ENCODE results near the gene EML4.
"Not testable (repeated sequence)": the region's sequence is repeated elsewhere in the genome, so short reads cannot be mapped to it uniquely, and the experiment has no call there.

The EML4 gene

GRCh38 chr2:42327125-42327524 lies 158.0 kb downstream of the EML4 start:
- Histone ChIP-seq H3K9me3 (ENCODE audit: control insufficient read depth, insufficient read depth, low read length) (no peaks in the 10 kb centered on the region), H3K27ac (ENCODE audit: low read depth, low read length) (no peak overlapping the region), H3K4me1 (ENCODE audit: control insufficient read depth, insufficient read depth, low read length) (no peaks in the 10 kb centered on the region), H3K4me3 (ENCODE audit: low read depth, low read length) (no peak overlapping the region), H3K9ac (ENCODE audit: low read depth, low read length) (no peak overlapping the region), H3K27me3 (ENCODE audit: control insufficient read depth, insufficient read depth, low read length) (no peaks in the 10 kb centered on the region), H3K36me3 (ENCODE audit: control insufficient read depth, insufficient read depth, low read length) (peaks cover 55% of the 10 kb centered on the region)

DNA sequence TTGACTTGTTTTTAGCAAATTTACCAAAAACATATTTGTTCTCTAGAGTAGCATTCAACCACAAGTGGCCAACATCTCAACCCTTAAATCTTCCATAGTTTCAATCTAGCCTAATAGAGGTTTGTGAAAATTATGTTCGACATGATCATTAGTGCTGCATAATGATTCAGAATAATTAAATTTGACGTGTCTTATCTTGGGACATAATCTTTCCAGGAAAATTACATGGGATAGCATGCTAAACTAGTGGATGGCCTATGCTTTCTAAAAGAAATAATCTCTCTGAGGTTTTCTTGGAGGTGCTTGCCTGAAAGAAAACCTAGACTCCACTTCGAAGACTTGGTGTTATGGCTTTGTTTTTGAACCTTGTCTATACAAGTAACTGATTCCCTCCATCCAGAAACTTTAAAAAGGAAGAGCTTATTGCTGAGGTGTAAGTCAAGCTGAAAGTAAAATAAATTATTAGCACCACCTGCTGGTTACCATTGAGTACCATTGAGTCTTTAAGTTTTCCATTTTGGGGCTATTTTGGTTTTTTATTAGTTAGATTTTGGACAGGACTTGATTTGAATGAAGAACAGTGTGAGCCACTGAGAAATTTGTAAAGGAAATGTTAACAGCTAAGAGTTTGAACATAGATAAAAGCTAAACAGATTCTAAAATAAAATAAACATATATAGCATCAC lies 159.1 kb downstream of the EML4 start:
- Histone ChIP-seq H3K9me3 (ENCODE audit: control insufficient read depth, insufficient read depth, low read length) (no peaks in the 10 kb centered on the region), H3K4me1 (ENCODE audit: control insufficient read depth, insufficient read depth, low read length) (no peaks in the 10 kb centered on the region), H3K27me3 (ENCODE audit: control insufficient read depth, insufficient read depth, low read length) (no peaks in the 10 kb centered on the region), H3K4me3 (ENCODE audit: low read depth, low read length) (no peak overlapping the region), H3K27ac (ENCODE audit: low read depth, low read length) (no peak overlapping the region), H3K9ac (ENCODE audit: low read depth, low read length) (no peak overlapping the region), H3K36me3 (ENCODE audit: control insufficient read depth, insufficient read depth, low read length) (peaks cover 66% of the 10 kb centered on the region)

GRCh38 chr2:42328923-42329322 lies 159.8 kb downstream of the EML4 start:
- no peaks in the 10 kb centered on the region for H3K9me3 ChIP-seq (ENCODE audit: control insufficient read depth, insufficient read depth, low read length)
- no peak overlapping the region for H3K27ac ChIP-seq (ENCODE audit: low read depth, low read length)
- no peaks in the 10 kb centered on the region for H3K4me1 ChIP-seq (ENCODE audit: control insufficient read depth, insufficient read depth, low read length)
- no peaks in the 10 kb centered on the region for H3K27me3 ChIP-seq (ENCODE audit: control insufficient read depth, insufficient read depth, low read length)
- H3K36me3 ChIP-seq (ENCODE audit: control insufficient read depth, insufficient read depth, low read length): peaks cover 72% of the 10 kb centered on the region
- no peak overlapping the region for H3K9ac ChIP-seq (ENCODE audit: low read depth, low read length)
- H3K4me3 ChIP-seq (ENCODE audit: low read depth, low read length): no peak overlapping the region

DNA sequence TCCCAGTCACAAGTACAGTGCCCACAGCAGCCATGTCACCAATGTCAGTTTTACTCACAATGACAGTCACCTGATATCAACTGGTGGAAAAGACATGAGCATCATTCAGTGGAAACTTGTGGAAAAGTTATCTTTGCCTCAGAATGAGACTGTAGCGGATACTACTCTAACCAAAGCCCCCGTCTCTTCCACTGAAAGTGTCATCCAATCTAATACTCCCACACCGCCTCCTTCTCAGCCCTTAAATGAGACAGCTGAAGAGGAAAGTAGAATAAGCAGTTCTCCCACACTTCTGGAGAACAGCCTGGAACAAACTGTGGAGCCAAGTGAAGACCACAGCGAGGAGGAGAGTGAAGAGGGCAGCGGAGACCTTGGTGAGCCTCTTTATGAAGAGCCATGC lies 160.6 kb downstream of the EML4 start:
- no peaks in the 10 kb centered on the region for H3K27me3 ChIP-seq (ENCODE audit: control insufficient read depth, insufficient read depth, low read length)
- H3K27ac ChIP-seq (ENCODE audit: low read depth, low read length): no peak overlapping the region
- H3K36me3 ChIP-seq (ENCODE audit: control insufficient read depth, insufficient read depth, low read length): peaks cover 72% of the 10 kb centered on the region

DNA sequence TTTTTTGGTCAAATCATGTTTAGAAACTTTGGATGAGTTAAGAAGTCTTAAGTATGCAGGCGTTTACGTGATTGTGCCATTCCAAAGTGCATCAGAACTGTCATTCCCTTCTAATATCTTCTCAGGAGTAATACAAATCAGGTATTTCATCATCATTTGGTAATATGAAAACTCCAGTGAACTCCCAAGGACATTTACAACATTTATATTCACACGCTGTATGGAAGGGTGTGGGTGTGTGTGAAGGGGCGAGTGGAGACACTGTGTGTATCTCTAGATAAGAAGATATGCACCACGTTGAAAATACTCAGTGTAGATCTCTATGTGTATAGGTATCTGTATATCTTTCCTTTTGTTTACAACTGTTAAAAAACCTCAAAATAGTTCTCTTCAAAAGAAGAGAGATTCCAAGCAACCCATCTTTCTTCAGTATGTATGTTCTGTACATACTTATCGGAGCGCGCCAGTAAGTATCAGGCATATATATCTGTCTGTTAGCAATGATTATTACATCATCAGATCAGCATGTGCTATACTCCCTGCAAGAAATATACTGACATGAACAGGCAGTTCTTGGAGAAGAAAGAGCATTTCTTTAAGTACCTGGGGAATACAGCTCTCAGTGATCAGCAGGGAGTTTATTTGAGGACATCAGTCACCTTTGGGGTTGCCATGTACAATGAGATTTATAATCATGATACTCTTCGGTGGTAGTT lies 162.6 kb downstream of the EML4 start:
- Histone ChIP-seq H3K9ac (ENCODE audit: low read depth, low read length) (no peak overlapping the region), H3K4me3 (ENCODE audit: low read depth, low read length) (no peak overlapping the region), H3K9me3 (ENCODE audit: control insufficient read depth, insufficient read depth, low read length) (no peaks in the 10 kb centered on the region), H3K27me3 (ENCODE audit: control insufficient read depth, insufficient read depth, low read length) (no peaks in the 10 kb centered on the region), H3K27ac (ENCODE audit: low read depth, low read length) (no peak overlapping the region), H3K36me3 (ENCODE audit: control insufficient read depth, insufficient read depth, low read length) (peaks cover 68% of the 10 kb centered on the region), H3K4me1 (ENCODE audit: control insufficient read depth, insufficient read depth, low read length) (no peaks in the 10 kb centered on the region)

More for the DNA sequence above, 160.6 kb downstream of the EML4 start:
- Histone ChIP-seq H3K4me1 (ENCODE audit: control insufficient read depth, insufficient read depth, low read length) (no peaks in the 10 kb centered on the region), H3K4me3 (ENCODE audit: low read depth, low read length) (no peak overlapping the region), H3K9ac (ENCODE audit: low read depth, low read length) (no peak overlapping the region), H3K9me3 (ENCODE audit: control insufficient read depth, insufficient read depth, low read length) (no peaks in the 10 kb centered on the region)

DNA sequence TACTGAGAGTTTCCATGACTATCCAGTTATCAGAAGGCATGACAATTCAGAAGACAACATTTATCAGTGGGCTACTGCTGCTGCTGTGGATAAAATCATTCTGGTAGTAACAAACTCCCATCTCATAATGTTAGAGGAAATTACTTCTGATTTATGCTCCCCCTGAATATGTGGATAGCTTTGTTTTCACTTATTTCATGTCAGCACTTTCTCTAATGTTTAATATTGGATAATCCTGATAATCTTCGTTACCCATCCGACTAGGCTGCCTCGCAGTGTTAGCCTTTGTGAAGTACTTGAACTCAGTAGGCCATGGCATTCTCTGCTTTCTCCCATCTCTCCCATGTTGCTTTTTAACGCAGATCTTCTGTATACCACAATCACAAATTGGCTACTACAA lies 163.4 kb downstream of the EML4 start:
- Histone ChIP-seq H3K9me3 (ENCODE audit: control insufficient read depth, insufficient read depth, low read length) (no peaks in the 10 kb centered on the region), H3K27ac (ENCODE audit: low read depth, low read length) (no peak overlapping the region), H3K4me1 (ENCODE audit: control insufficient read depth, insufficient read depth, low read length) (no peaks in the 10 kb centered on the region), H3K36me3 (ENCODE audit: control insufficient read depth, insufficient read depth, low read length) (peaks cover 62% of the 10 kb centered on the region), H3K27me3 (ENCODE audit: control insufficient read depth, insufficient read depth, low read length) (no peaks in the 10 kb centered on the region), H3K9ac (ENCODE audit: low read depth, low read length) (no peak overlapping the region), H3K4me3 (ENCODE audit: low read depth, low read length) (no peak overlapping the region)

GRCh38 chr2:42333579-42333978 lies 164.4 kb downstream of the EML4 start:
- H3K27ac ChIP-seq (ENCODE audit: low read depth, low read length): no peak overlapping the region
- no peak overlapping the region for H3K4me3 ChIP-seq (ENCODE audit: low read depth, low read length)
- H3K9ac ChIP-seq (ENCODE audit: low read depth, low read length): no peak overlapping the region
- H3K27me3 ChIP-seq (ENCODE audit: control insufficient read depth, insufficient read depth, low read length): no peaks in the 10 kb centered on the region
- no peaks in the 10 kb centered on the region for H3K4me1 ChIP-seq (ENCODE audit: control insufficient read depth, insufficient read depth, low read length)
- peaks cover 72% of the 10 kb centered on the region for H3K36me3 ChIP-seq (ENCODE audit: control insufficient read depth, insufficient read depth, low read length)
- no peaks in the 10 kb centered on the region for H3K9me3 ChIP-seq (ENCODE audit: control insufficient read depth, insufficient read depth, low read length)

DNA sequence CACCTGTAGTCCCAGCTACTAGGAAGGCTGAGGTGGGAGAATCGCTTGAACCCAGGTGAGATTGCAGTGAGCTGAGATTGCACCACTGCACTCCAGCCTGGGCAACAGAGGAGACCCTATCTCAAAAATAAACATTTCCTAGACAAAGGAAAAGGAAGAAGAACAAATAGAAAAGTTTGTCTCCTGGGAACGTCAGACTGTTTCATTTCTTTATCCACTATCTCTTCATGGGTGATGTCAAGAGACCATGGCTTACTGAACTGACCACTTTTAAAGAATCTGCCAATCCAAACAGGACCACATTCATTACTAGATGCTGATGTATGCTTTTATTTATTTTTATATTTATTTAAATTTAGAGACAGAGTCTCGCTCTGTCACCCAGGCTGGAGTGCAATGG lies 165.1 kb downstream of the EML4 start:
- Histone ChIP-seq H3K36me3 (ENCODE audit: control insufficient read depth, insufficient read depth, low read length) (peaks cover 66% of the 10 kb centered on the region), H3K4me1 (ENCODE audit: control insufficient read depth, insufficient read depth, low read length) (no peaks in the 10 kb centered on the region), H3K9ac (ENCODE audit: low read depth, low read length) (no peak overlapping the region), H3K27ac (ENCODE audit: low read depth, low read length) (no peak overlapping the region), H3K4me3 (ENCODE audit: low read depth, low read length) (no peak overlapping the region), H3K9me3 (ENCODE audit: control insufficient read depth, insufficient read depth, low read length) (no peaks in the 10 kb centered on the region), H3K27me3 (ENCODE audit: control insufficient read depth, insufficient read depth, low read length) (no peaks in the 10 kb centered on the region)

GRCh38 chr2:42334865-42335264 lies 165.7 kb downstream of the EML4 start:
- H3K4me3 ChIP-seq (ENCODE audit: low read depth, low read length); H3K27ac ChIP-seq (ENCODE audit: low read depth, low read length); H3K9me3 ChIP-seq (ENCODE audit: control insufficient read depth, insufficient read depth, low read length); H3K4me1 ChIP-seq (ENCODE audit: control insufficient read depth, insufficient read depth, low read length); H3K9ac ChIP-seq (ENCODE audit: low read depth, low read length); H3K27me3 ChIP-seq (ENCODE audit: control insufficient read depth, insufficient read depth, low read length): not testable (repeated sequence)
- H3K36me3 ChIP-seq (ENCODE audit: control insufficient read depth, insufficient read depth, low read length): peaks cover 60% of the 10 kb centered on the region

DNA sequence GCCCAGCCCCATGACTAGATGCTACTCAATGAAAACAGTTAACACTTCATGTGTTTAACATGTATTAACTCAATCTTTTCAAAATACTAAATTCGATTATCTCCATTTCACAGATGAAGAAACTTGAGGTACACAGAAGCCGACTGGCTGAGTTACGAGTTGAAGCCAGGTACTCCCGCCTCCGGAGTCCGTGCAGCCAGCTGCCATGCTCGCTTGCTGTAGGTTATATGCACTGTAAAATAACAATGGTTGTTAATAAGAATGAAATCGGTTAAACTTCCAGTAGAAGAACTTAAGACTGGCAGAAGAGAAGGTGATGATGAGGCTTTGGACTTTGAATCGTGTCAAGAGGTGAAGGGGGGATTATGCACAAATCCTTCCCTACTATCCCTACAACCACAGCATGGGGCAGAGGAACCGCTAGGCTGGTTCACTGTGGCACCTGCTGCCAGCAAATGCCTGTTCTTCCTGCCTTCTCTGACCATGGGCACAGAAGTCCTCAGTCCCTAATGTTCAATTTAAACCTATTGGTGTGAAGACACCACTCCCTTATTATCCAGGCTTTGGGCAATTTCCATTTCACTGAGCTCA lies 166.5 kb downstream of the EML4 start:
- H3K4me3 ChIP-seq (ENCODE audit: low read depth, low read length): no peak overlapping the region
- no peaks in the 10 kb centered on the region for H3K4me1 ChIP-seq (ENCODE audit: control insufficient read depth, insufficient read depth, low read length)
- H3K9me3 ChIP-seq (ENCODE audit: control insufficient read depth, insufficient read depth, low read length): no peaks in the 10 kb centered on the region
- H3K36me3 ChIP-seq (ENCODE audit: control insufficient read depth, insufficient read depth, low read length): peaks cover 53% of the 10 kb centered on the region
- no peaks in the 10 kb centered on the region for H3K27me3 ChIP-seq (ENCODE audit: control insufficient read depth, insufficient read depth, low read length)
- H3K27ac ChIP-seq (ENCODE audit: low read depth, low read length): no peak overlapping the region
- no peak overlapping the region for H3K9ac ChIP-seq (ENCODE audit: low read depth, low read length)

- Histone ChIP-seq H3K9me3 (ENCODE audit: control insufficient read depth, insufficient read depth, low read length) (no peaks in the 10 kb centered on the region), H3K4me3 (ENCODE audit: low read depth, low read length) (no peak overlapping the region), H3K36me3 (ENCODE audit: control insufficient read depth, insufficient read depth, low read length) (peaks cover 48% of the 10 kb centered on the region), H3K9ac (ENCODE audit: low read depth, low read length) (no peak overlapping the region), H3K27me3 (ENCODE audit: control insufficient read depth, insufficient read depth, low read length) (no peaks in the 10 kb centered on the region), H3K4me1 (ENCODE audit: control insufficient read depth, insufficient read depth, low read length) (no peaks in the 10 kb centered on the region), H3K27ac (ENCODE audit: low read depth, low read length) (no peak overlapping the region)
Observed at GRCh38 chr2:42336361-42336965, 167.3 kb downstream of the EML4 start.

All from HUES48 (cell line).